A673 (cell line): ENCODE measurements around the gene CNNM1.

Experiments used
- CTCF ChIP-seq: fragments of 300-800, 200-600 bp; sonication (generic); conservative IDR thresholded peaks from 2 replicates; pipeline ENCODE4 v1.5.1; 2017; ENCODE audit warnings: low read depth, mild to moderate bottlenecking, antibody characterized with exemption, low read length, moderate library complexity, mixed read lengths
- EZH2 ChIP-seq: fragments of 200-600 bp; sonication (generic); IDR thresholded peaks from 2 replicates; pipeline ENCODE4 v1.6.1; 2017; ENCODE audit warnings: borderline replicate concordance, low read depth, mild to moderate bottlenecking, mixed read lengths, antibody characterized with exemption, low read length; ENCODE audit not compliant: poor library complexity, severe bottlenecking

- TF ChIP-seq EZH2 (no peak), CTCF (no peak)
Measured at GRCh38 chr10:99339563-99340047, 10.4 kb downstream of the CNNM1 start.
